SK-N-SH (cell line): ENCODE results near the gene PLEKHA8. TPM values are rescaled to one million over a fixed set of nuclear protein-coding genes. Genes with fewer than 3 reads are reported as not detected.
A peak's percentile ranks its signal among the peaks of the same experiment; 100 is the strongest.

Source experiments
- EZH2phosphoT487 ChIP-seq: fragments of 200-600 bp; sonication (generic); IDR thresholded peaks from 2 replicates; pipeline ENCODE4 v1.6.1; 2017; ENCODE audit warnings: low read depth, mixed run types, mild to moderate bottlenecking, antibody characterized with exemption, moderate library complexity, borderline replicate concordance
- FOSL2 ChIP-seq: IDR thresholded peaks from 2 replicates; pipeline ENCODE4 v1.4.0; 2012; ENCODE audit warnings: low read depth, mild to moderate bottlenecking, moderate library complexity, borderline replicate concordance
- GATA2 ChIP-seq: sonication (generic); formaldehyde crosslinking; IDR thresholded peaks from 2 replicates; pipeline ENCODE4 v1.5.0; 2020; ENCODE audit warnings: mild to moderate bottlenecking, missing genetic modification reagents
- RCOR1 ChIP-seq: fragments of 150-350 bp; IDR thresholded peaks from 2 replicates; pipeline ENCODE4 v1.6.1; 2017; ENCODE audit warnings: antibody characterized with exemption, low read length
- RFX5 ChIP-seq: IDR thresholded peaks from 2 replicates; pipeline ENCODE4 v1.6.1; 2012; ENCODE audit warnings: mild to moderate bottlenecking, improper control_type of control experiment, low read length
- SIN3A ChIP-seq: IDR thresholded peaks from 2 replicates; pipeline ENCODE4 v1.6.1; 2012; ENCODE audit warnings: low read depth, mild to moderate bottlenecking, low read length, moderate library complexity, borderline replicate concordance
- ZBTB33 ChIP-seq: IDR thresholded peaks from 2 replicates; pipeline ENCODE4 v1.4.0; 2012; ENCODE audit warnings: low read depth, borderline replicate concordance
- polyA plus RNA-seq, 3 experiments: library from polyadenylated mRNA; depleted of rRNA; stranded (reverse); fragments of >200 nt; gene quantifications; 2 replicates each; pipeline ENCODE4 v1.2.3, GENCODE V29; 2012
- TF ChIP-seq, protein P1 (sequence below): fragments of 150-350 bp; IDR thresholded peaks from 2 replicates; pipeline ENCODE4 v1.6.1; 2017; ENCODE audit warnings: antibody characterized with exemption, low read length, low read depth, borderline replicate concordance
- TF ChIP-seq, protein P2 (sequence below): IDR thresholded peaks from 2 replicates; pipeline ENCODE4 v1.6.1; 2012; ENCODE audit warnings: mild to moderate bottlenecking, low read depth, low read length, moderate library complexity
- TF ChIP-seq, protein P3 (sequence below): fragments of 150-350 bp; IDR thresholded peaks from 2 replicates; pipeline ENCODE4 v1.6.1; 2016; ENCODE audit warnings: mild to moderate bottlenecking, low read depth, low read length

The PLEKHA8 gene
- polyA plus RNA-seq, 1 of the 3 experiments (the other 2 are of a cell fraction), result 4.9 TPM

- TF ChIP-seq, protein P1, sequence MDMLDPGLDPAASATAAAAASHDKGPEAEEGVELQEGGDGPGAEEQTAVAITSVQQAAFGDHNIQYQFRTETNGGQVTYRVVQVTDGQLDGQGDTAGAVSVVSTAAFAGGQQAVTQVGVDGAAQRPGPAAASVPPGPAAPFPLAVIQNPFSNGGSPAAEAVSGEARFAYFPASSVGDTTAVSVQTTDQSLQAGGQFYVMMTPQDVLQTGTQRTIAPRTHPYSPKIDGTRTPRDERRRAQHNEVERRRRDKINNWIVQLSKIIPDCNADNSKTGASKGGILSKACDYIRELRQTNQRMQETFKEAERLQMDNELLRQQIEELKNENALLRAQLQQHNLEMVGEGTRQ, result no peak
- no peak for TF ChIP-seq ZBTB33
- TF ChIP-seq, protein P2, sequence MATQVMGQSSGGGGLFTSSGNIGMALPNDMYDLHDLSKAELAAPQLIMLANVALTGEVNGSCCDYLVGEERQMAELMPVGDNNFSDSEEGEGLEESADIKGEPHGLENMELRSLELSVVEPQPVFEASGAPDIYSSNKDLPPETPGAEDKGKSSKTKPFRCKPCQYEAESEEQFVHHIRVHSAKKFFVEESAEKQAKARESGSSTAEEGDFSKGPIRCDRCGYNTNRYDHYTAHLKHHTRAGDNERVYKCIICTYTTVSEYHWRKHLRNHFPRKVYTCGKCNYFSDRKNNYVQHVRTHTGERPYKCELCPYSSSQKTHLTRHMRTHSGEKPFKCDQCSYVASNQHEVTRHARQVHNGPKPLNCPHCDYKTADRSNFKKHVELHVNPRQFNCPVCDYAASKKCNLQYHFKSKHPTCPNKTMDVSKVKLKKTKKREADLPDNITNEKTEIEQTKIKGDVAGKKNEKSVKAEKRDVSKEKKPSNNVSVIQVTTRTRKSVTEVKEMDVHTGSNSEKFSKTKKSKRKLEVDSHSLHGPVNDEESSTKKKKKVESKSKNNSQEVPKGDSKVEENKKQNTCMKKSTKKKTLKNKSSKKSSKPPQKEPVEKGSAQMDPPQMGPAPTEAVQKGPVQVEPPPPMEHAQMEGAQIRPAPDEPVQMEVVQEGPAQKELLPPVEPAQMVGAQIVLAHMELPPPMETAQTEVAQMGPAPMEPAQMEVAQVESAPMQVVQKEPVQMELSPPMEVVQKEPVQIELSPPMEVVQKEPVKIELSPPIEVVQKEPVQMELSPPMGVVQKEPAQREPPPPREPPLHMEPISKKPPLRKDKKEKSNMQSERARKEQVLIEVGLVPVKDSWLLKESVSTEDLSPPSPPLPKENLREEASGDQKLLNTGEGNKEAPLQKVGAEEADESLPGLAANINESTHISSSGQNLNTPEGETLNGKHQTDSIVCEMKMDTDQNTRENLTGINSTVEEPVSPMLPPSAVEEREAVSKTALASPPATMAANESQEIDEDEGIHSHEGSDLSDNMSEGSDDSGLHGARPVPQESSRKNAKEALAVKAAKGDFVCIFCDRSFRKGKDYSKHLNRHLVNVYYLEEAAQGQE, result 0 out of 2 replicates have a peak, but pooled peaks have one; percentile 23
- TF ChIP-seq GATA2 (CRISPR knock-in tag), result no peak
- no peak for TF ChIP-seq EZH2phosphoT487
- TF ChIP-seq FOSL2, result no peak
- TF ChIP-seq, protein P3, sequence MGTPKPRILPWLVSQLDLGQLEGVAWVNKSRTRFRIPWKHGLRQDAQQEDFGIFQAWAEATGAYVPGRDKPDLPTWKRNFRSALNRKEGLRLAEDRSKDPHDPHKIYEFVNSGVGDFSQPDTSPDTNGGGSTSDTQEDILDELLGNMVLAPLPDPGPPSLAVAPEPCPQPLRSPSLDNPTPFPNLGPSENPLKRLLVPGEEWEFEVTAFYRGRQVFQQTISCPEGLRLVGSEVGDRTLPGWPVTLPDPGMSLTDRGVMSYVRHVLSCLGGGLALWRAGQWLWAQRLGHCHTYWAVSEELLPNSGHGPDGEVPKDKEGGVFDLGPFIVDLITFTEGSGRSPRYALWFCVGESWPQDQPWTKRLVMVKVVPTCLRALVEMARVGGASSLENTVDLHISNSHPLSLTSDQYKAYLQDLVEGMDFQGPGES, result peak; percentile 20; the same call in 1 of the 2 replicates
- peak; percentile 37; the same call in 1 of the 2 replicates for TF ChIP-seq RCOR1
- TF ChIP-seq RFX5, result peak; percentile 90
- no peak for TF ChIP-seq SIN3A
These were observed 106.5 kb downstream of the PLEKHA8 start, which contains the start of gene MTURN (continued) for GRCh38 chr7:30134611-30135300.
